Lung (tissue), 12 donors: Measurements from ENCODE around the gene SEC14L6. TPM values are rescaled to one million over a fixed set of nuclear protein-coding genes. Genes with fewer than 3 reads are reported as not detected.
A peak's percentile ranks its signal among the peaks of the same experiment; 100 is the strongest.

ENCODE experiments used
- ATAC-seq: fragments of 200-7000 bp; cut with Tn5 transposase; one replicate; pipeline ENCODE4 v1.9.1; 2020; ENCODE audit warnings: moderate number of reproducible peaks; ENCODE audit not compliant: insufficient read depth, low FRiP score
- DNase-seq, 3 donors: peaks; one replicate each; pipeline ENCODE4 v3.0.0-alpha.2; 2013 to 2017
- H3K27ac ChIP-seq, 2 donors: one replicate each; pipeline ENCODE4 v1.5.1; 2013; ENCODE audit warnings: mild to moderate bottlenecking in 2 of 2, moderate library complexity in 2 of 2, control low read depth in 1 of 2, inconsistent platforms in 1 of 2, low read depth in 1 of 2, low read length in 1 of 2
- H3K27me3 ChIP-seq, 3 donors: one replicate each; pipeline ENCODE4 v1.5.1; 2013; ENCODE audit warnings: low read length in 2 of 3; ENCODE audit not compliant: control insufficient read depth in 3 of 3, insufficient read depth in 3 of 3
- H3K36me3 ChIP-seq, 4 donors: one replicate each; pipeline ENCODE4 v1.5.1; 2013; ENCODE audit warnings: low read length in 4 of 4, mild to moderate bottlenecking in 1 of 4, moderate library complexity in 1 of 4; ENCODE audit not compliant: control insufficient read depth in 4 of 4, insufficient read depth in 4 of 4
- H3K4me1 ChIP-seq, 5 donors: one replicate each; pipeline ENCODE4 v1.5.1; 2013; ENCODE audit warnings: low read length in 5 of 5, mild to moderate bottlenecking in 2 of 5, moderate library complexity in 1 of 5; ENCODE audit not compliant: control insufficient read depth in 5 of 5, insufficient read depth in 5 of 5
- H3K4me3 ChIP-seq: one replicate; pipeline ENCODE4 v1.5.1; 2013; ENCODE audit warnings: mild to moderate bottlenecking, control low read depth, moderate library complexity
- H3K9ac ChIP-seq, 2 donors: one replicate each; pipeline ENCODE4 v1.5.1; 2013; ENCODE audit warnings: low read length in 2 of 2, control low read depth in 1 of 2; ENCODE audit not compliant: insufficient read depth in 1 of 2
- H3K9me3 ChIP-seq, 4 donors: one replicate each; pipeline ENCODE4 v1.5.1; 2013; ENCODE audit warnings: low read length in 3 of 4, mild to moderate bottlenecking in 1 of 4, moderate library complexity in 1 of 4; ENCODE audit not compliant: control insufficient read depth in 4 of 4, insufficient read depth in 3 of 4
- WGBS, 2 donors: extraction: QIAGEN DNeasy Blood & Tissue Kit; methylation state at CpG; one replicate each; pipeline ENCODE4 v1.1.7; 2013; 5-methylcytosine and 5-hydroxymethylcytosine counted together
- polyA plus RNA-seq, 2 donors: library from polyadenylated mRNA; stranded (reverse); fragments of 200-250 nt; gene quantifications; one replicate each; pipeline ENCODE4 v1.2.1, GENCODE V29; 2013
- total RNA-seq, 2 donors: library from RNA; depleted of rRNA in 1 of 2; stranded (reverse); fragments of >200 nt in 1 of 2; gene quantifications; one replicate each; pipeline ENCODE4 v1.2.1, GENCODE V29; 2014 to 2021
- TF ChIP-seq, protein P1 (sequence below): IDR thresholded peaks from 2 replicates; pipeline ENCODE4 v1.5.1; 2012; ENCODE audit warnings: mild to moderate bottlenecking; ENCODE audit errors: control extremely low read depth, extremely low read depth
- donor health status: control.
- donor health status: control.
- donor health status: Bipolar disorder and iron deficiency.
- donor health status: healthy.
- donor health status: DM: yes; HTN: yes; CAD: no.

Gene SEC14L6
- total and polyA plus RNA-seq, 4 donors: 0.61 to 12.4 (median 3.6) TPM

GRCh38 chr22:30591191-30591587, 44.6 kb upstream of the SEC14L6 start:
- H3K4me1 ChIP-seq: peaks cover 4 to 15% (median 7%) of the 10 kb centered on the region in 5 donors
- H3K36me3 ChIP-seq: peaks cover 7 to 27% (median 21%) of the 10 kb centered on the region in 4 donors
- H3K27me3 ChIP-seq: no peaks in the 10 kb centered on the region
- H3K4me3 ChIP-seq: peak overlapping the region; percentile 95
- ATAC-seq: no peak
- TF ChIP-seq, protein P1, sequence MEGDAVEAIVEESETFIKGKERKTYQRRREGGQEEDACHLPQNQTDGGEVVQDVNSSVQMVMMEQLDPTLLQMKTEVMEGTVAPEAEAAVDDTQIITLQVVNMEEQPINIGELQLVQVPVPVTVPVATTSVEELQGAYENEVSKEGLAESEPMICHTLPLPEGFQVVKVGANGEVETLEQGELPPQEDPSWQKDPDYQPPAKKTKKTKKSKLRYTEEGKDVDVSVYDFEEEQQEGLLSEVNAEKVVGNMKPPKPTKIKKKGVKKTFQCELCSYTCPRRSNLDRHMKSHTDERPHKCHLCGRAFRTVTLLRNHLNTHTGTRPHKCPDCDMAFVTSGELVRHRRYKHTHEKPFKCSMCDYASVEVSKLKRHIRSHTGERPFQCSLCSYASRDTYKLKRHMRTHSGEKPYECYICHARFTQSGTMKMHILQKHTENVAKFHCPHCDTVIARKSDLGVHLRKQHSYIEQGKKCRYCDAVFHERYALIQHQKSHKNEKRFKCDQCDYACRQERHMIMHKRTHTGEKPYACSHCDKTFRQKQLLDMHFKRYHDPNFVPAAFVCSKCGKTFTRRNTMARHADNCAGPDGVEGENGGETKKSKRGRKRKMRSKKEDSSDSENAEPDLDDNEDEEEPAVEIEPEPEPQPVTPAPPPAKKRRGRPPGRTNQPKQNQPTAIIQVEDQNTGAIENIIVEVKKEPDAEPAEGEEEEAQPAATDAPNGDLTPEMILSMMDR: no peak
- H3K9ac ChIP-seq: peak overlapping the region; percentile 91 to 92
- H3K27ac ChIP-seq: peak overlapping the region in 1 of 2 donors; percentile 30
- WGBS, 2 donors: 4 to 5% methylated on average over 14 of the region's 14 CpGs
- H3K9me3 ChIP-seq: no peaks in the 10 kb centered on the region
- DNase-seq: no peak

GRCh38 chr22:30586414-30586813, 39.9 kb upstream of the SEC14L6 start:
- TF ChIP-seq, protein P1: no peak

GRCh38 chr22:30584441-30584840, 37.9 kb upstream of the SEC14L6 start:
- TF ChIP-seq, protein P1: no peak
- DNase-seq: no peak
- 92 to 95% methylated on average over 15 of the region's 15 CpGs for WGBS, 2 donors

More at GRCh38 chr22:30586414-30586813, 39.9 kb upstream of the SEC14L6 start:
- 96 to 98% methylated on average over 8 of the region's 8 CpGs for WGBS, 2 donors
- Histone ChIP-seq H3K36me3 (peaks cover 34 to 73% (median 41%) of the 10 kb centered on the region in 4 donors), H3K27ac (no peak overlapping the region), H3K9ac (no peak overlapping the region), H3K4me1 (peaks cover 0 to 12% (median 7%) of the 10 kb centered on the region in 5 donors), H3K4me3 (no peak overlapping the region), H3K9me3 (peaks cover 0 to 4% (median 0%) of the 10 kb centered on the region in 4 donors), H3K27me3 (no peaks in the 10 kb centered on the region)
- ATAC-seq (no peak), DNase-seq (no peak)

More at GRCh38 chr22:30584441-30584840, 37.9 kb upstream of the SEC14L6 start:
- no peak for ATAC-seq
- H3K4me3 ChIP-seq: no peak overlapping the region
- H3K9me3 ChIP-seq: peaks cover 0 to 6% (median 0%) of the 10 kb centered on the region in 4 donors
- no peak overlapping the region for H3K9ac ChIP-seq
- H3K36me3 ChIP-seq: peaks cover 49 to 93% (median 55%) of the 10 kb centered on the region in 4 donors
- no peaks in the 10 kb centered on the region for H3K27me3 ChIP-seq
- peaks cover 0 to 1% (median 0%) of the 10 kb centered on the region in 5 donors for H3K4me1 ChIP-seq
- H3K27ac ChIP-seq: no peak overlapping the region
